ENCODE data around the gene RNASEH2A.

The RNASEH2A gene

DNA sequence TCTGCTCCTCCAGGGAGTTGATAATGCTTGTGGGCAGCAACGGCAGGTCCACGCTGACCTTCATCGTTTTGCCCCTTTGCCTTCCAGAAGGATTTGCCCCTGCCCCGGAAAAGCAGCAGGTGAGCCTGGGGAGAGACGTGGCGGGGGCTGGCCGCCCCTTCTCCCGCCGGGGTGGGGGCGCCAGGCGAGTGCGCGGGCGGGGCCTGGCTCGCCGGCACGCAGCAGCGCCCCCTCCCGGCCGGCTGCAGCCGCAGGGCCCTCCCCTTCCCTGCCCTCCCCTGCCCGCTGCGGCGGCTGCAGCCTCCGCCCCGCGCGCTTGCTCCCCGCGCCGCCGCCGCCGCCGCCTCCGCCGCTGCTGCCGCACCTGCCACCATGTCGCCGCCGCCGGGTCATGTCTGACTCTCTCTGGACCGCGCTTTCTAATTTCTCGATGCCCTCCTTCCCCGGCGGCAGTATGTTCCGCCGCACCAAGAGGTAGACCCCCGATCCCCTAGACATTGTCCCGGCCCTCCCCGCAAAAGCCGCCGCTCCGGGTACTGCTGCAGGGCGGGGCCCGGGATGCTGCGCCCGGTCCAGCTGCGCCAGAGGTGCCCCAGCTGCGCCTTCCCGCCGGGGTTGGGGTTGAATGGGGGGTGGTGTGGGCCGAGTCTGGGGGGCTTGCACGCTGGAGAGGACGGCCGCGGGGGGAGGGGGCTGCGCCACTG is 31.9 kb downstream of the RNASEH2A start, which contains the start of gene MAST1:
MAST1 (plus strand) TSS at position 334 of the 704 bp plus-strand sequence; CDS start at position 392, 58 bp downstream.
- Histone ChIP-seq H3K4me2 (ENCODE audit: low read depth, low read length, poor library complexity, severe bottlenecking) (peak within 1 kb of the TSS; percentile 78), H3K79me2 (ENCODE audit: insufficient read depth, low read length) (0 out of 2 replicates have a peak, but pooled peaks cover 4% of the 10 kb centered on the region), H2AFZ (ENCODE audit: low read depth, low read length, severe bottlenecking) (peak within 1 kb of the TSS; percentile 87), H3F3A (ENCODE audit: insufficient read depth) (peaks cover 19% of the 10 kb centered on the region), H4K20me1 (ENCODE audit: low read depth, low read length) (no peaks in the 10 kb centered on the region), H3K27me3 (ENCODE audit: low read length) (no peaks in the 10 kb centered on the region), H3K36me3 (ENCODE audit: low read length) (no peaks in the 10 kb centered on the region), H3K9ac (ENCODE audit: low read length) (peak within 1 kb of the TSS; percentile 74), H3K27ac (ENCODE audit: low read depth, low read length) (peak within 1 kb of the TSS; percentile 46), H3K9me2 (replicated peaks; ENCODE audit: insufficient read depth, low read length) (no peaks in the 10 kb centered on the region), H3K4me3 (ENCODE audit: insufficient read depth, low read length, poor library complexity, severe bottlenecking) (peak within 1 kb of the TSS; percentile 81), H3K9me3 (ENCODE audit: insufficient read depth, low read length) (no peaks in the 10 kb centered on the region)
- TF ChIP-seq, protein P1, sequence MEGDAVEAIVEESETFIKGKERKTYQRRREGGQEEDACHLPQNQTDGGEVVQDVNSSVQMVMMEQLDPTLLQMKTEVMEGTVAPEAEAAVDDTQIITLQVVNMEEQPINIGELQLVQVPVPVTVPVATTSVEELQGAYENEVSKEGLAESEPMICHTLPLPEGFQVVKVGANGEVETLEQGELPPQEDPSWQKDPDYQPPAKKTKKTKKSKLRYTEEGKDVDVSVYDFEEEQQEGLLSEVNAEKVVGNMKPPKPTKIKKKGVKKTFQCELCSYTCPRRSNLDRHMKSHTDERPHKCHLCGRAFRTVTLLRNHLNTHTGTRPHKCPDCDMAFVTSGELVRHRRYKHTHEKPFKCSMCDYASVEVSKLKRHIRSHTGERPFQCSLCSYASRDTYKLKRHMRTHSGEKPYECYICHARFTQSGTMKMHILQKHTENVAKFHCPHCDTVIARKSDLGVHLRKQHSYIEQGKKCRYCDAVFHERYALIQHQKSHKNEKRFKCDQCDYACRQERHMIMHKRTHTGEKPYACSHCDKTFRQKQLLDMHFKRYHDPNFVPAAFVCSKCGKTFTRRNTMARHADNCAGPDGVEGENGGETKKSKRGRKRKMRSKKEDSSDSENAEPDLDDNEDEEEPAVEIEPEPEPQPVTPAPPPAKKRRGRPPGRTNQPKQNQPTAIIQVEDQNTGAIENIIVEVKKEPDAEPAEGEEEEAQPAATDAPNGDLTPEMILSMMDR (IDR thresholded peaks at IDR 0.05; ENCODE audit: insufficient read depth, low read length, poor library complexity, severe bottlenecking), result peak; percentile 22
- TF ChIP-seq EZH2phosphoT487 (conservative IDR thresholded peaks at IDR 0.05; ENCODE audit: low read length), result no peak

DNA sequence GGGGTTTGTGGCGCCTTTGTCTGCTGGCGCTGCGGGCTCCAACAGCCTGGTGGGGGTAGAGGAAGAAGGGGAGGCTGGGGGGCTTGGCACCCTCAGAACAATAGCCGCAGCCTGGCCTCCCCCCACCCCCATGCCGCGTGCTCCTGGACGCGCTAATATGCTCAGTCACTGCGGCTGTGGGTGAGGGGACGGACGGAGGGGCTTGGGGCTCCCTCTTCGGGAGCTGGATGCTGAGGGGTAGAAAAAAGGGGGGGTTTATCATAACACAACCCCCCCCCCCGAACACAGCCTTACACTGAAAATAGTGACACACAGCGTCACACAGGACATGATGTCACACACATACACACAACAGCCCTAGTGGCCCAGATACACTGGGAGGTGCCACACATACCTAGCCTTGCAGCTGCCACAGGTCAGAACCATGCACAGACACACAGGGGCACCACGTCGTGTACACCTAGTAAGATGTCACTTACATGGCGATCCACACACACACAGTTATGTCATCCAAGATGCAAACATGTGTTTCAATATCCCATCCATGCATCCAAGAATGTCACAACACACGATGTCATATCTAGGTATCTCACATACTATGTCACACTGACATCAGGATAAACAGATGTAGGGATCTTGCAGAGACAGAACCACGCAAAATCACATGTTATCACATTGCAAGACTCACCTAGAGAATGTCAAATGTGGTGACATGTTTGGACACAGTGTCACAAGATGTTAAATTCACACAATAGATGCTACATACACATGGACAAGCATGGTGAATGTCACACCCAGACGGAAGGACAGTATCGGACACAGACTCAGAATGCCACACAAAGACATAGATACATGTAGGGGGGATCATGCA is 32.7 kb downstream of the RNASEH2A start:
- Histone ChIP-seq H3K27ac (ENCODE audit: low read depth, low read length) (peak overlapping the region; percentile 46), H4K20me1 (ENCODE audit: low read depth, low read length) (no peaks in the 10 kb centered on the region), H3K79me2 (ENCODE audit: insufficient read depth, low read length) (0 out of 2 replicates have a peak, but pooled peaks cover 4% of the 10 kb centered on the region), H3K9ac (ENCODE audit: low read length) (peak overlapping the region; percentile 74), H3K36me3 (ENCODE audit: low read length) (no peaks in the 10 kb centered on the region), H3K27me3 (ENCODE audit: low read length) (no peaks in the 10 kb centered on the region), H3K9me2 (replicated peaks; ENCODE audit: insufficient read depth, low read length) (no peaks in the 10 kb centered on the region), H2AFZ (ENCODE audit: low read depth, low read length, severe bottlenecking) (peak overlapping the region; percentile 87), H3K4me2 (ENCODE audit: low read depth, low read length, poor library complexity, severe bottlenecking) (peak overlapping the region; percentile 78), H3K4me3 (ENCODE audit: insufficient read depth, low read length, poor library complexity, severe bottlenecking) (peak overlapping the region; percentile 81), H3F3A (ENCODE audit: insufficient read depth) (peaks cover 19% of the 10 kb centered on the region), H3K9me3 (ENCODE audit: insufficient read depth, low read length) (no peaks in the 10 kb centered on the region)
- no peak for TF ChIP-seq EZH2phosphoT487 (conservative IDR thresholded peaks at IDR 0.05; ENCODE audit: low read length)
- TF ChIP-seq, protein P1 (IDR thresholded peaks at IDR 0.05; ENCODE audit: insufficient read depth, low read length, poor library complexity, severe bottlenecking), result no peak

DNA sequence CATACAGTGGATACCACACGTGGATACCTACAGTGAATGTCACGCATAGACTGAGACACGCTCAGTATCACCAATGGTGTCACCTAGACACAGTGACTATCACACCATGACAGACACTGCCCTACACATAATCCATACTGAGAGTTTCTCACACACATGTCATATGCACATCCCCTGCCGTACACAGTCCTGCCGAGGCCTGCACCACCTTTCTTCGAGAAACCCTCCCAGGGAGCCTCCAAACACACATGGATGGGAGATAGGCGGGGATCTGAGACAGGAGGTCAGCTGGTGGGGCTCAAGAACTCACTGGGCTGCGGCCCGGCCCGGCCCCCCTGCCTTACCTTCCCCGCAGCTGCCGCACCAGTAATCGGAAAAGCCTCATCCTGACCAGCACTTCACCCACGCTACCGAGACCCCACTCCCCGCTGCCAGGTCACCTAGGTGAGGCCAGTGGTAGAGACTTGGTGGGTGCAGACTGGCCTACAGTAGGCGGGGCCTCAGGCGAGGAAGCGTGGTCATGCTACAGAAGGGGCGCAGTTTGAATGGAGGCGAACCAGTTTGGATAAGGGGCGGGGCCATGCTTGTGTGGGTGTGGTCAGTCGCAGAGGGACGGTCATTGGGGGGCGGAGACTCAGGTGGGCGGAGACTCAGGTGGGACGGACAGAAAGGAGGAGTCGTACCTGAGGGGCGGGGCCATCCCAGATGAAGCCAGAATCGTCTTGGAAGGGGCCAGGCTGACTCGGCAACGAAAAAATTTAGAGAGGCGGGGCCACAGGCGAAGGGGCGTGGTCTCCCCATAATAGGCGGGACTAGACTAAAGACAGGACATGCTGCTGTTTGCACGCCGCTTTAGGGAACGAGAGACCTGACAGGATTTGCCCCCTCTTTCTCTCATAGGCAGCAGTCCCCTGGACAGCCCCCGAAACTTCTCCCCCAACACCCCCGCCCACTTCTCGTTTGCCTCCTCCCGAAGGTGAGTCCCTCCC is 34.0 kb downstream of the RNASEH2A start:
- Histone ChIP-seq H3K27ac (ENCODE audit: low read depth, low read length) (no peak overlapping the region), H4K20me1 (ENCODE audit: low read depth, low read length) (no peaks in the 10 kb centered on the region), H3K9me3 (ENCODE audit: insufficient read depth, low read length) (no peaks in the 10 kb centered on the region), H3K36me3 (ENCODE audit: low read length) (no peaks in the 10 kb centered on the region), H3K27me3 (ENCODE audit: low read length) (no peaks in the 10 kb centered on the region), H3K9me2 (replicated peaks; ENCODE audit: insufficient read depth, low read length) (no peaks in the 10 kb centered on the region), H3F3A (ENCODE audit: insufficient read depth) (peaks cover 15% of the 10 kb centered on the region), H3K9ac (ENCODE audit: low read length) (no peak overlapping the region), H3K4me2 (ENCODE audit: low read depth, low read length, poor library complexity, severe bottlenecking) (no peak overlapping the region), H3K79me2 (ENCODE audit: insufficient read depth, low read length) (0 out of 2 replicates have a peak, but pooled peaks cover 4% of the 10 kb centered on the region), H3K4me3 (ENCODE audit: insufficient read depth, low read length, poor library complexity, severe bottlenecking) (no peak overlapping the region), H2AFZ (ENCODE audit: low read depth, low read length, severe bottlenecking) (no peak overlapping the region)
- TF ChIP-seq, protein P1 (IDR thresholded peaks at IDR 0.05; ENCODE audit: insufficient read depth, low read length, poor library complexity, severe bottlenecking), result no peak
- no peak for TF ChIP-seq EZH2phosphoT487 (conservative IDR thresholded peaks at IDR 0.05; ENCODE audit: low read length)
